HepG2 (cell line): ENCODE results near the gene CPNE1. TPM values are rescaled to one million over a fixed set of nuclear protein-coding genes. Genes with fewer than 3 reads are reported as not detected.

Experiments
- ARNT ChIP-seq: fragments of 450-650 bp; IDR thresholded peaks from 2 replicates; pipeline ENCODE4 v1.6.1; 2017
- ETV5 ChIP-seq: IDR thresholded peaks from 2 replicates; pipeline ENCODE4 v1.6.1; 2018; ENCODE audit warnings: missing biosample characterization, missing genetic modification reagents, inconsistent platforms, borderline replicate concordance
- GPBP1L1 ChIP-seq: sonication (generic); formaldehyde crosslinking; IDR thresholded peaks from 2 replicates; pipeline ENCODE4 v1.5.0; 2020; ENCODE audit warnings: mild to moderate bottlenecking, missing genetic modification reagents
- HHEX ChIP-seq: IDR thresholded peaks from 2 replicates; pipeline ENCODE4 v1.6.1; 2016; ENCODE audit warnings: control low read depth
- HNRNPLL ChIP-seq: fragments of 200-400 bp; formaldehyde crosslinking; IDR thresholded peaks from 2 replicates; pipeline ENCODE4 v1.6.1; 2017; ENCODE audit warnings: mild to moderate bottlenecking, low read depth, low read length; ENCODE audit not compliant: poor library complexity, severe bottlenecking
- JUND ChIP-seq: sonication (generic); formaldehyde crosslinking; IDR thresholded peaks from 2 replicates; pipeline ENCODE4 v1.8.0; 2022; ENCODE audit warnings: mild to moderate bottlenecking, missing genetic modification reagents
- MXI1 ChIP-seq: IDR thresholded peaks from 3 replicates; pipeline ENCODE4 v1.6.1; 2012; ENCODE audit warnings: low read depth, low read length, inconsistent platforms, borderline replicate concordance
- MZF1 ChIP-seq: sonication (generic); formaldehyde crosslinking; IDR thresholded peaks from 2 replicates; pipeline ENCODE4 v1.8.1; 2023; ENCODE audit warnings: mild to moderate bottlenecking, missing genetic modification reagents, borderline replicate concordance
- ZBTB14 ChIP-seq: sonication (generic); formaldehyde crosslinking; IDR thresholded peaks from 2 replicates; pipeline ENCODE4 v1.4.0; 2020; ENCODE audit warnings: missing genetic modification reagents
- ZMYM3 ChIP-seq: sonication (generic); formaldehyde crosslinking; IDR thresholded peaks from 2 replicates; pipeline ENCODE4 v1.5.1; 2020; ENCODE audit warnings: mild to moderate bottlenecking, missing genetic modification reagents
- ZNF30 ChIP-seq: sonication (generic); formaldehyde crosslinking; IDR thresholded peaks from 2 replicates; pipeline ENCODE4 v1.5.0; 2020; ENCODE audit warnings: mild to moderate bottlenecking, missing genetic modification reagents
- ZNF496 ChIP-seq: sonication (generic); formaldehyde crosslinking; IDR thresholded peaks from 2 replicates; pipeline ENCODE4 v1.8.1; 2023; ENCODE audit warnings: mild to moderate bottlenecking, moderate library complexity, missing genetic modification reagents; ENCODE audit not compliant: insufficient replicate concordance
- ZNF570 ChIP-seq: sonication (generic); formaldehyde crosslinking; IDR thresholded peaks from 2 replicates; pipeline ENCODE4 v1.4.0; 2020; ENCODE audit warnings: mild to moderate bottlenecking, missing genetic modification reagents, borderline replicate concordance
- ZNF879 ChIP-seq: sonication (generic); formaldehyde crosslinking; IDR thresholded peaks from 2 replicates; pipeline ENCODE4 v1.8.1; 2023; ENCODE audit warnings: missing genetic modification reagents
- polyA plus RNA-seq, 8 experiments: library from polyadenylated mRNA; depleted of rRNA in 3 of 8; stranded (reverse) in 7 of 8; unstranded in 1 of 8; fragments of >200 nt; fragmentation: Illumina TruSeq in 4 of 8; extraction: Trizol in 4 of 8; gene quantifications; 2 replicates each; pipeline versions ENCODE4 v1.2.1 to v1.2.3, GENCODE V29; 2011 to 2016; ENCODE audit warnings: low read depth in 4 of 8, missing spikeins in 1 of 8, mixed read lengths in 1 of 8; ENCODE audit not compliant: insufficient read depth in 1 of 8
- total RNA-seq, 5 experiments: library from RNA; depleted of rRNA; stranded (reverse); fragments of >200 nt; fragmentation: Illumina TruSeq; extraction: Trizol; gene quantifications; 2 replicates each; pipeline ENCODE4 v1.2.3, GENCODE V29; 2016; ENCODE audit warnings: low read depth in 1 of 5
- TF ChIP-seq, protein P1 (sequence below): sonication (generic); formaldehyde crosslinking; IDR thresholded peaks from 2 replicates; pipeline ENCODE4 v1.5.1; 2020; ENCODE audit warnings: missing genetic modification reagents, mild to moderate bottlenecking, borderline replicate concordance
- TF ChIP-seq, protein P2 (sequence below): sonication (generic); formaldehyde crosslinking; IDR thresholded peaks from 2 replicates; pipeline ENCODE4 v1.4.0; 2020; ENCODE audit warnings: missing genetic modification reagents
- TF ChIP-seq, protein P3 (sequence below): sonication (generic); formaldehyde crosslinking; IDR thresholded peaks from 2 replicates; pipeline ENCODE4 v1.9.0; 2021; ENCODE audit warnings: missing genetic modification reagents, mild to moderate bottlenecking, borderline replicate concordance

The CPNE1 gene
- total and polyA plus RNA-seq, 2 of the 13 experiments (the other 11 are each of a cell fraction or from before 2014, with no cell fraction given) = 408 to 431 TPM

DNA sequence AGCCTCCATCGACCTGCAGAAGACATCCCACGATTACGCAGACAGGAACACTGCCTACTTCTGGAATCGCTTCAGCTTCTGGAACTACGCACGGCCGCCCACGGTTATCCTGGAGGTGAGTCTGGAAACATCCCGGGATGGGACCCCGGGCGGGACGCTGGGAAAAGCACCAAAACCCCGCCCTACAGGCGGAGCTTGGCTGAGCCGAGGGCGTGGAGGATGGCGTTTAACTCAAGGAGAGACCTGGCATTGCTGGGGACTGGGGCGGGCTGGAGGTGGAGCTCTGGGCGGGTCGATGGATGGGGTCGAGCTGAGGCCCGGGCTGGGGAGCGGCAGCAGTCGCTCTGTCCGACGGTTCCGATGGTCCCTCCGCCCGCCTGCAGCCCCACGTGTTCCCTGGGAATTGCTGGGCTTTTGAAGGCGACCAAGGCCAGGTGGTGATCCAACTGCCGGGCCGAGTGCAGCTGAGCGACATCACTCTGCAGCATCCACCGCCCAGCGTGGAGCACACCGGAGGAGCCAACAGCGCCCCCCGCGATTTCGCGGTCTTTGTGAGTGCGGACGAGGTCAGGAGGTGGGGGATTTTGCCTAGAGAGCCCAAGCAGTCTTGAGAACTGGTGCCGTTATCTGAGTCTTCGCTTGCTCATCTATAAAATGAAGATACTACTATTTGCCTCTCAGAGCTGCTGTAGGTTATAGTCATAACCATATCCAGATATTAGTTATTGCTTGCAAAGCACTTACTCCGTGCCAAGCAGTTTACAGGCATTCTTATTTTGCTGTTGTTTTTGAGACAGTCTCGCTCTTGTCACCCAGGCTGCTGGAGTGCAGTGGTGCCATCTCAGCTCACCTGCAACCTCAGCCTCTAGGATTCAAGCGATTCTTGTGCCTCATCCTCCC, 45.3 kb downstream of the CPNE1 start (continued):
- TF ChIP-seq, protein P1, sequence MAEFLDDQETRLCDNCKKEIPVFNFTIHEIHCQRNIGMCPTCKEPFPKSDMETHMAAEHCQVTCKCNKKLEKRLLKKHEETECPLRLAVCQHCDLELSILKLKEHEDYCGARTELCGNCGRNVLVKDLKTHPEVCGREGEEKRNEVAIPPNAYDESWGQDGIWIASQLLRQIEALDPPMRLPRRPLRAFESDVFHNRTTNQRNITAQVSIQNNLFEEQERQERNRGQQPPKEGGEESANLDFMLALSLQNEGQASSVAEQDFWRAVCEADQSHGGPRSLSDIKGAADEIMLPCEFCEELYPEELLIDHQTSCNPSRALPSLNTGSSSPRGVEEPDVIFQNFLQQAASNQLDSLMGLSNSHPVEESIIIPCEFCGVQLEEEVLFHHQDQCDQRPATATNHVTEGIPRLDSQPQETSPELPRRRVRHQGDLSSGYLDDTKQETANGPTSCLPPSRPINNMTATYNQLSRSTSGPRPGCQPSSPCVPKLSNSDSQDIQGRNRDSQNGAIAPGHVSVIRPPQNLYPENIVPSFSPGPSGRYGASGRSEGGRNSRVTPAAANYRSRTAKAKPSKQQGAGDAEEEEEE (CRISPR knock-in tag) = peak; percentile 97; the same call in 1 of the 2 replicates
- TF ChIP-seq JUND (CRISPR knock-in tag) (peak; percentile 73; the same call in 1 of the 2 replicates), HNRNPLL (peak; percentile 83), ZNF496 (CRISPR knock-in tag) (no peak), ZNF570 (CRISPR knock-in tag) (no peak), ZBTB14 (0 out of 2 replicates have a peak, but pooled peaks have one; percentile 38), MXI1 (peak; percentile 83; the same call in 2 of the 3 replicates), ZMYM3 (CRISPR knock-in tag) (peak; percentile 68; the same call in 1 of the 2 replicates), ZNF30 (0 out of 2 replicates have a peak, but pooled peaks have one; percentile 58), ARNT (no peak), HHEX (no peak), ETV5 (CRISPR knock-in tag) (peak; percentile 69), ZNF879 (CRISPR knock-in tag) (peak; percentile 93), GPBP1L1 (CRISPR knock-in tag) (no peak), MZF1 (CRISPR knock-in tag) (peak; percentile 38; the same call in 1 of the 2 replicates)
- TF ChIP-seq, protein P2, sequence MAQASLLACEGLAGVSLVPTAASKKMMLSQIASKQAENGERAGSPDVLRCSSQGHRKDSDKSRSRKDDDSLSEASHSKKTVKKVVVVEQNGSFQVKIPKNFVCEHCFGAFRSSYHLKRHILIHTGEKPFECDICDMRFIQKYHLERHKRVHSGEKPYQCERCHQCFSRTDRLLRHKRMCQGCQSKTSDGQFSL (CRISPR knock-in tag) = 0 out of 2 replicates have a peak, but pooled peaks have one; percentile 57
- TF ChIP-seq, protein P3, sequence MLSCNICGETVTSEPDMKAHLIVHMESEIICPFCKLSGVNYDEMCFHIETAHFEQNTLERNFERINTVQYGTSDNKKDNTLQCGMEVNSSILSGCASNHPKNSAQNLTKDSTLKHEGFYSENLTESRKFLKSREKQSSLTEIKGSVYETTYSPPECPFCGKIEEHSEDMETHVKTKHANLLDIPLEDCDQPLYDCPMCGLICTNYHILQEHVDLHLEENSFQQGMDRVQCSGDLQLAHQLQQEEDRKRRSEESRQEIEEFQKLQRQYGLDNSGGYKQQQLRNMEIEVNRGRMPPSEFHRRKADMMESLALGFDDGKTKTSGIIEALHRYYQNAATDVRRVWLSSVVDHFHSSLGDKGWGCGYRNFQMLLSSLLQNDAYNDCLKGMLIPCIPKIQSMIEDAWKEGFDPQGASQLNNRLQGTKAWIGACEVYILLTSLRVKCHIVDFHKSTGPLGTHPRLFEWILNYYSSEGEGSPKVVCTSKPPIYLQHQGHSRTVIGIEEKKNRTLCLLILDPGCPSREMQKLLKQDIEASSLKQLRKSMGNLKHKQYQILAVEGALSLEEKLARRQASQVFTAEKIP (CRISPR knock-in tag) = no peak
